Adipocyte (in vitro differentiated cells): ENCODE data around the gene CFAP74.

Experiments
- DNase-seq: peaks from one replicate; pipeline ENCODE4 v3.0.0-alpha.2; 2015; ENCODE audit warnings: low read depth
- H3K27me3 ChIP-seq: replicated peaks from 2 replicates; pipeline ENCODE4 v1.7.0; 2013; ENCODE audit warnings: mild to moderate bottlenecking, low read length, moderate library complexity; ENCODE audit not compliant: control insufficient read depth, insufficient read depth
- H3K36me3 ChIP-seq: 2 replicates; pipeline ENCODE4 v1.7.0; 2013; ENCODE audit warnings: low read length, mild to moderate bottlenecking, moderate library complexity; ENCODE audit not compliant: control insufficient read depth, insufficient read depth, severe bottlenecking
- H3K4me1 ChIP-seq: 2 replicates; pipeline ENCODE4 v1.7.0; 2013; ENCODE audit warnings: mild to moderate bottlenecking, low read length, moderate library complexity; ENCODE audit not compliant: control insufficient read depth, insufficient read depth
- H3K4me3 ChIP-seq: 2 replicates; pipeline ENCODE4 v1.7.0; 2013; ENCODE audit warnings: mild to moderate bottlenecking, low read length, moderate library complexity
- H3K9ac ChIP-seq: 2 replicates; pipeline ENCODE4 v1.7.0; 2013; ENCODE audit warnings: mild to moderate bottlenecking, low read length, moderate library complexity
- H3K9me3 ChIP-seq: 2 replicates; pipeline ENCODE4 v1.7.0; 2013; ENCODE audit warnings: mild to moderate bottlenecking, low read length, moderate library complexity; ENCODE audit not compliant: control insufficient read depth

The CFAP74 gene

GRCh38 chr1:1920057-1920607 is 83.5 kb downstream of the CFAP74 start:
- no peaks in the 10 kb centered on the region for H3K9me3 ChIP-seq
- H3K27me3 ChIP-seq = peaks cover 23% of the 10 kb centered on the region
- H3K9ac ChIP-seq = no peak overlapping the region
- H3K36me3 ChIP-seq = no peaks in the 10 kb centered on the region
- H3K4me1 ChIP-seq = peaks cover 8% of the 10 kb centered on the region
- DNase-seq = no peak
- no peak overlapping the region for H3K4me3 ChIP-seq

- no peak overlapping the region for H3K9ac ChIP-seq
- no peaks in the 10 kb centered on the region for H3K9me3 ChIP-seq
- H3K27me3 ChIP-seq = peaks cover 23% of the 10 kb centered on the region
- DNase-seq = peak; percentile 96
- peaks cover 8% of the 10 kb centered on the region for H3K4me1 ChIP-seq
- no peaks in the 10 kb centered on the region for H3K36me3 ChIP-seq
- H3K4me3 ChIP-seq = peak overlapping the region; percentile 74
These were observed 84.1 kb downstream of the CFAP74 start for GRCh38 chr1:1919304-1920056.

DNA sequence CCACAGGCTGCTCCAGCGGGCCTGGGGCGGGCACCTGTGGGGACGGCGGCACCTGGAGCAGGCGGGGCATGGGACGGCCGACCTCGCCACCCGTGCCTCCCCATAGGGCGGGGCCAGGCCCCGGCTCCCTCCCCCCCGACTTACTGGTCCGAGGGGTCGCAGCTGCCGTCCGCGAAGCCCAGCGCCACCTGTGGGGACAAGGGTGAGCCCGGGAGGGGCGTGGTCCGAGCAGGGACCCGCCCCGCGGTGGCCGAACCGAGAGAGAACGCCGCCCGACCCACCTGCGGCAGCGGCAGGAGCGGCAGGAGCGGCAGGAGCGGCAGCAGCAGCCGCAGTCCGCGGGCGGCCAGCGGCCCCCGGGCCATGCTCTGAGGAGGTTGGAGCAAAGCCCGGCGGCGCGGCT is 84.7 kb downstream of the CFAP74 start, which contains the start of gene TMEM52:
TSS of gene TMEM52 (minus strand) at position 379 of the 403 bp plus-strand sequence. CDS start at position 365, 14 bp downstream.
- peaks cover 8% of the 10 kb centered on the region for H3K4me1 ChIP-seq
- H3K9ac ChIP-seq = no peak within 1 kb of the TSS
- H3K36me3 ChIP-seq = no peaks in the 10 kb centered on the region
- peak within 1 kb of the TSS; percentile 74 for H3K4me3 ChIP-seq
- H3K9me3 ChIP-seq = no peaks in the 10 kb centered on the region
- H3K27me3 ChIP-seq = peaks cover 23% of the 10 kb centered on the region
- no peak for DNase-seq

- H3K4me3 ChIP-seq = peak overlapping the region; percentile 74
- no peak overlapping the region for H3K9ac ChIP-seq
- H3K4me1 ChIP-seq = peaks cover 8% of the 10 kb centered on the region
- H3K36me3 ChIP-seq = no peaks in the 10 kb centered on the region
- no peaks in the 10 kb centered on the region for H3K9me3 ChIP-seq
- DNase-seq = no peak
- H3K27me3 ChIP-seq = peaks cover 23% of the 10 kb centered on the region
These were observed 85.3 kb downstream of the CFAP74 start for GRCh38 chr1:1917995-1918900.

DNA sequence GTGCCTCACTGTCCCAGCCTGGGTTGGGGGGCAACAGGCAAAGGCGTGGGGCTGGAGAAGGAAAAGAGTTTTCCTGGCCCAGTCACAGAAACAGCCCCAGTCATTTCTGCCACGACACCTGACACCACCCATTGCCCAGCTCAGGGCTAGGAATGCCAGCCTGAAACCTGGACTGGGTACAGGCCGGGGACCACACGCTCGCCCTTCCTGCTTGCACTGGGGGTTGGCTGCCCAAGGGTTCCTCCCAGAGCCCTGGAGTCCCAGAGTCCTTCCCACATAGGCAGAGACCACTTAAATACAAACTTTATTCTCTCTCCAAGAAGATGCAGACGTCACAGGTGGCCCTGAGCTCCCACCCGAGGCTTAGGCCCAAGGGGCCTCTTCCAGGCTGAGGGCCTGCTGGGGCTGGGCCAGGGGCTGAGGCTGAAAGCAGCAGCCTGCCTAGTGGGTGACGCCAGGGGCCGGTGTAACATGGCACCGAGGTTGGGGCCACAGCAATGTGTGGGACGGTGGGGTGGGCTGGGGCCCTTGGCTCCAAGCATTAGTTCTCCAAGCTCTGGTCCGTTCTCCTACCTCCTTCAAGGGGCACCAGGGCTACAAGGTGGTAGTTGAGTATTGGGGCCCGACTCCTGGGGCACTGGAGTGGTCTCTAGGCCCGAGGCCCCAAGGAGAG is 86.1 kb downstream of the CFAP74 start:
- DNase-seq = no peak
- Histone ChIP-seq H3K9ac (no peak overlapping the region), H3K36me3 (no peaks in the 10 kb centered on the region), H3K4me3 (no peak overlapping the region), H3K4me1 (peaks cover 8% of the 10 kb centered on the region), H3K27me3 (peaks cover 21% of the 10 kb centered on the region), H3K9me3 (no peaks in the 10 kb centered on the region)

DNA sequence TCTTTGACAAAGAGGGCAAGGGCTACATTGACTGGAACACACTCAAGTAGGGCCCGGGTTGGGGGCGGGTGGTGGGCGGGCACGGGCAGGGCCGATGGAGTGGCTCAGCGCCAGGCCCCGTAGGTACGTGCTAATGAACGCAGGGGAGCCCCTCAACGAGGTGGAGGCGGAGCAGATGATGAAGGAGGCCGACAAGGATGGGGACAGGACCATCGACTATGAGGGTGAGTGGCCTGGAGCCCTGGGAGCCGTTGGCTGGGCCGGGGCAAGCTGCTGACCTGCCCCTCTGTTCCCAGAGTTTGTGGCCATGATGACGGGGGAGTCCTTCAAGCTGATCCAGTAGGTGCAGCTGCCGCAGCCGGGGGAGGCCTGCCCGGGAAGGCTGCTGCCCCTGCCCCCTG is 86.7 kb downstream of the CFAP74 start:
- H3K27me3 ChIP-seq = peaks cover 18% of the 10 kb centered on the region
- no peak for DNase-seq
- no peak overlapping the region for H3K9ac ChIP-seq

GRCh38 chr1:1915911-1916840 is 87.4 kb downstream of the CFAP74 start:
- Histone ChIP-seq H3K4me3 (no peak overlapping the region), H3K9me3 (no peaks in the 10 kb centered on the region), H3K9ac (no peak overlapping the region), H3K4me1 (peaks cover 8% of the 10 kb centered on the region), H3K36me3 (no peaks in the 10 kb centered on the region), H3K27me3 (peaks cover 18% of the 10 kb centered on the region)
- DNase-seq = no peak

More for the DNA sequence above, 86.7 kb downstream of the CFAP74 start:
- Histone ChIP-seq H3K4me1 (peaks cover 8% of the 10 kb centered on the region), H3K36me3 (no peaks in the 10 kb centered on the region), H3K9me3 (no peaks in the 10 kb centered on the region), H3K4me3 (no peak overlapping the region)

DNA sequence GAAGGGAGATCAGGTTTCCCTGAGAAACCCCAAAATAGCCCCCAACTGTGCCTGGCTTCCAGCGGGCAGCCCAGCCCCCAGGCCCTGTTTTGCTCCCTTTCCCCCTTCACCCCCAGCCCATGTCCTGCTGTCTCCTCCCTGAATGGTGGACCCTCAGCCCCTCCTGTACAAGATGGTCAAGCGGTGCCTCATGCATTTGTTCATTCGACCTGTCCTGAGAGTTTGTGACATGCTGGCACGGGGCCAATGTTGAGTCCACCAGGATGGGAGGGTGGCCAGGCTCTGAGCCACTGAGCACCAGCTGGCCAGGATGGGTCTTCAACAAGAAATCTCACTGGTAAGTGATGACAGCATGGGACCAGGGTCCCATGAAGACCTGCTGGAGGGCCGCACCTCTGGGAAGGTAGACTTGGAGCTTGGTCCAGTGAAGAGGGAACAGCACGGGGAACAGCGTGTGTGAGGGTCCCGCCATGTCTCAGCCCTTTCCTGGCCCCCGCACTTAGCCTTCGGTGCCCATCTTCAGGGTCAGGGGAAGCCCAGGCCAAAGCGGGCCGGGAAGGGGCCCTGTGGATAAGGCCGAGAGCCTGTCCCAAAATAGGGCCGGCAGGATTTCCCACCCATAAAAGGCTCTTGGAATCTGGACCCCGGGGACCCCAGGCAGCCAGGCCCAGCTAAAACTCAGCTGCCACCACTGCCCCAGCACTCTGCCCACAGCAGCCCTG is 88.5 kb downstream of the CFAP74 start, which contains the start of gene CALML6:
TSS of gene CALML6 (plus strand) at position 290 of the 722 bp plus-strand sequence. CDS start at position 311, 21 bp downstream.
- DNase-seq = no peak
- no peaks in the 10 kb centered on the region for H3K36me3 ChIP-seq
- no peaks in the 10 kb centered on the region for H3K9me3 ChIP-seq
- peaks cover 18% of the 10 kb centered on the region for H3K27me3 ChIP-seq
- peaks cover 8% of the 10 kb centered on the region for H3K4me1 ChIP-seq
- no peak within 1 kb of the TSS for H3K9ac ChIP-seq
- H3K4me3 ChIP-seq = no peak within 1 kb of the TSS

DNA sequence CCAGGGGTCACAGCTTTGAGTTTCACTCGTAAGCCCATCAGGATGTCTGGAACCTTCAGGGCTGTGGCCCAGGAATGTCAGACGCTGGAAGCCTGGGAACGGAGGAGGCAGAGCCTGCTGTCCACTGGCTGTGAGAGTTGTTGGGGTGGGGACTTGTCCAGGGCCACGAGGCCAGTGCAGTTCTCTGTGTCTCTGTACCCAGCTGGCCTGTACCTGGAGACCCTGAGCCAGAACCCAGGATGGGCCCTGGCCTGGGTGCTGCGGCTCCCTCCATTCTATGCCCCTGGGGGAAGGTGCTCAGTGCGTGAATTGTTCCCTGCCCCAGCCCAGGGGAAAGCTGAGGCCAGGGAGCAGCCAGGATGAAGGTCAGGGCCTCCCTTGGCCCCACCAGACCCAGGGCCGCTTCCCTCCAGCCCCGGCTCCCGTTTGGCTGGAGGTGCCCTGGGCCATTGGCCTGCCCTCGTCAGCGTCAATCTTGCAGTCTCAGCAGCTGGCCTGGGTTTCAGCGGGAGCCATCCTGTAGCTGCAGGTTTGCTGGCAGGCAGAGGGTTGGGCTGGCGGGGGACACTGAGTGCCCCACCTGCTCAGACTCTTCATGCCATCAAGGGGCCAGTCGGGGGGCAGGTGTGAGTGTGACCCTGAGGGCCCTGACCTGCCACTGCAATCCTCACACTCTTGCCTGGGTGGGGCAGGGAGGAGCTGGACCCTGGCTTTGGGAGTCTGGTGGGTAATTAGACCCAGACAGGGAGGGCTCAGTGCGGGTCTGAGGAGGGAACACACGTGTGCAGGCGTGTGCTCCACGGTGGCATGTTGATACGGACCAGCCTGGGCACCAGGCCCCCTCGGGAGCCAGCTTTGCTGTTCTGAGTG is 89.2 kb downstream of the CFAP74 start:
- Histone ChIP-seq H3K9me3 (no peaks in the 10 kb centered on the region), H3K27me3 (peaks cover 18% of the 10 kb centered on the region), H3K4me1 (peaks cover 12% of the 10 kb centered on the region), H3K36me3 (no peaks in the 10 kb centered on the region), H3K9ac (no peak overlapping the region), H3K4me3 (no peak overlapping the region)
- DNase-seq = no peak
